HEK293T (cell line): ENCODE results near the gene KRTAP17-1.

Experiments
- ARNT ChIP-seq: fragments of 450-650 bp; IDR thresholded peaks from 2 replicates; pipeline ENCODE4 v1.6.1; 2017; ENCODE audit warnings: mild to moderate bottlenecking
- ELF4 ChIP-seq: fragments of 450-650 bp; IDR thresholded peaks from 2 replicates; pipeline ENCODE4 v1.6.1; 2017; ENCODE audit warnings: antibody characterized with exemption
- FOXA1 ChIP-seq: fragments of 450-650 bp; IDR thresholded peaks from 2 replicates; pipeline ENCODE4 v1.6.1; 2016; ENCODE audit warnings: mild to moderate bottlenecking
- FOXK2 ChIP-seq: fragments of 450-650 bp; IDR thresholded peaks from 2 replicates; pipeline ENCODE4 v1.6.1; 2016; ENCODE audit warnings: mild to moderate bottlenecking
- FOXM1 ChIP-seq: fragments of 450-650 bp; IDR thresholded peaks from 2 replicates; pipeline ENCODE4 v1.6.1; 2017; ENCODE audit warnings: mild to moderate bottlenecking, borderline replicate concordance
- HDGF ChIP-seq: fragments of 450-650 bp; IDR thresholded peaks from 2 replicates; pipeline ENCODE4 v1.6.1; 2017; ENCODE audit warnings: antibody characterized with exemption, borderline replicate concordance
- PKNOX1 ChIP-seq: fragments of 450-650 bp; IDR thresholded peaks from 2 replicates; pipeline ENCODE4 v1.6.1; 2016
- SP1 ChIP-seq: fragments of 450-650 bp; IDR thresholded peaks from 2 replicates; pipeline ENCODE4 v1.6.1; 2017
- TARDBP ChIP-seq: fragments of 450-650 bp; IDR thresholded peaks from 2 replicates; pipeline ENCODE4 v1.6.1; 2016

- TF ChIP-seq TARDBP (no peak), ARNT (no peak), FOXM1 (no peak), FOXK2 (no peak), PKNOX1 (no peak), ELF4 (no peak), FOXA1 (no peak), SP1 (no peak), HDGF (no peak)
Observed at GRCh38 chr17:41338961-41339485, 23.5 kb upstream of the KRTAP17-1 start.
